GM19467 (cell line): ENCODE data around the gene LBR.
"Not testable (repeated sequence)": the region's sequence is repeated elsewhere in the genome, so short reads cannot be mapped to it uniquely, and the experiment has no call there.

Source experiments
- ATAC-seq: cut with Tn5 transposase; IDR thresholded peaks from one replicate; pipeline ENCODE4 v1.9.1; 2021; ENCODE audit warnings: mild to moderate bottlenecking, moderate library complexity; ENCODE audit not compliant: unreplicated experiment

Gene LBR

GRCh38 chr1:225386860-225387259 lies 41.0 kb downstream of the LBR start:
- ATAC-seq: not testable (repeated sequence)

GRCh38 chr1:225380691-225381090 lies 47.1 kb downstream of the LBR start:
- ATAC-seq: no peak

- no peak for ATAC-seq
These were observed 49.0 kb downstream of the LBR start for GRCh38 chr1:225378880-225379279.

GRCh38 chr1:225374996-225375395 lies 52.8 kb downstream of the LBR start:
- no peak for ATAC-seq

- no peak for ATAC-seq
These were observed 54.7 kb downstream of the LBR start for GRCh38 chr1:225373155-225373554.

- ATAC-seq: no peak
These were observed 56.4 kb downstream of the LBR start for GRCh38 chr1:225371366-225372010.

- ATAC-seq: no peak
These were observed 59.7 kb downstream of the LBR start for GRCh38 chr1:225368036-225368552.

GRCh38 chr1:225366552-225366951 lies 61.3 kb downstream of the LBR start:
- ATAC-seq: no peak

GRCh38 chr1:225366018-225366417 lies 61.8 kb downstream of the LBR start:
- ATAC-seq: no peak

- no peak for ATAC-seq
These were observed 63.4 kb downstream of the LBR start for GRCh38 chr1:225364439-225364838.

GRCh38 chr1:225362805-225363204 lies 65.0 kb downstream of the LBR start:
- no peak for ATAC-seq

- no peak for ATAC-seq
These were observed 66.7 kb downstream of the LBR start for GRCh38 chr1:225361176-225361575.

- ATAC-seq: no peak
These were observed 67.7 kb downstream of the LBR start for GRCh38 chr1:225360119-225360518.

- no peak for ATAC-seq
These were observed 72.0 kb downstream of the LBR start for GRCh38 chr1:225355863-225356262.

- no peak for ATAC-seq
These were observed 72.9 kb downstream of the LBR start for GRCh38 chr1:225354906-225355305.
